Pulmonary artery endothelial cell (primary cell): ENCODE results near the gene KCTD18. TPM values are rescaled to one million over a fixed set of nuclear protein-coding genes. Genes with fewer than 3 reads are reported as not detected.
A peak's percentile ranks its signal among the peaks of the same experiment; 100 is the strongest.

Experiments used
- DNase-seq: peaks from one replicate; pipeline ENCODE4 v3.0.0-alpha.2; 2011; ENCODE audit warnings: low read depth, low spot score
- total RNA-seq: library from RNA; depleted of rRNA; stranded (reverse); fragments of >200 nt; gene quantifications from 2 replicates; pipeline ENCODE4 v1.2.3, GENCODE V29; 2014

Gene KCTD18
- 6.8 and 11.5 TPM in 2 replicates for total RNA-seq

- peak; percentile 57 for DNase-seq
Measured at GRCh38 chr2:200509612-200510433, at the start of gene KCTD18. Gene KCTD18, minus strand, starts transcription at chr2:200510068. Its CDS starts 3,052 bp downstream, at chr2:200507016.

- DNase-seq = no peak
Measured at GRCh38 chr2:200540793-200541192, 30.9 kb upstream of the KCTD18 start.

DNA sequence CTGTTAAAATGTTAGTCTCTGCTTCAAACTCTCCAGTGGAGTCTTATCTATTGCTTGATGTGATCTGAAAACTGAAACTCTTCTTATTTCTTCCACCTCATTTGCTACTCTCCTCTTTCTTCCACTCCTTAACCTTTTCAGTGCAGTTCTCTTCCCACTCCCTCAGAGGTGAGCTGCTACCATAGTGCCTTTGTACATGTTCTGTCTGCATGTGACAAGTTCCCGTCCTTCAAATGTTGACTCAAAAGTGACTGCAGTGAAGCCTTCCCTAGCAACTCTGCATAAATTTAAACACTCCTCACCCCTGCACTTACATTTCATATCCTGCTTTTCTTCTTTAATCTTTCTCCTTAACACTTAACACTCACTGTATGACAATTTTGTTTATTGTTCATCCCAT is 28.3 kb upstream of the KCTD18 start:
- DNase-seq = no peak

DNA sequence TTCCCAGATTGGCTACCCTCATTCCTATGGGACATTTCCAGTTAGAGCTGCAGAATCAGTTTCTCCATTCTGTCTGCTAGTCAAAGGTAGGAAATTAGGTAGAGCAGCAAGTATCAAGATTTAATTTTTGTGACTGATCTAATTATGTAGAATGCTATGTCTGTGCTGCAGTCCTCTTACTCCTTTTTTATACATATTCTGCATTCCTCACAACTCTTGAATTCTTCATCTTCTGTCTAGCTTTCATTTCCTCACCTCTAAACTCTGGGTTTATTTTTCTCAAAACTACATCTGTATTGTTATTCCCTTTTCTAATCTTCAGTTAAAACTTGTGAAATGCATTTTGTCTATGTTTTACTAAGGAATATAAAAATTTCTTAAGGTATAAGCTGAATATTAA is 24.7 kb upstream of the KCTD18 start:
- no peak for DNase-seq

DNA sequence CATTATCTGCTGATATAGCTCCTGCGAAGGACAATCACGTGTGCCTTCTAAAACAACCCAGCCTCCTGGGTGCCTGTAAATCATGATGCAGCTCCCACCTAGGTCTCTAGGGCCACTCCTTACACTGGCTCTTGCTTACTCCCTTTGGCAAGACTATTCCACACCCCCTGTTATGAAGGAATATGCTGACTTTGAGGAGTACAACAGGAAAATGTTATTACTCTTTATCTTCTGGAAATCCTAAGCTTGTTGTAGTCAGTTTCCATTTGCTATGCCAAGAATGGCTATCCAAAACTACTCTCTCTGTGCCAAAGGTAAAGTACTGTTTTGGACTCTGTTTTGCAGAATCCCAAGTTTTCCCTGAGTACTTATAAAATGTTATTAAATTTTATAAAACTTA is 23.9 kb upstream of the KCTD18 start:
- no peak for DNase-seq

DNA sequence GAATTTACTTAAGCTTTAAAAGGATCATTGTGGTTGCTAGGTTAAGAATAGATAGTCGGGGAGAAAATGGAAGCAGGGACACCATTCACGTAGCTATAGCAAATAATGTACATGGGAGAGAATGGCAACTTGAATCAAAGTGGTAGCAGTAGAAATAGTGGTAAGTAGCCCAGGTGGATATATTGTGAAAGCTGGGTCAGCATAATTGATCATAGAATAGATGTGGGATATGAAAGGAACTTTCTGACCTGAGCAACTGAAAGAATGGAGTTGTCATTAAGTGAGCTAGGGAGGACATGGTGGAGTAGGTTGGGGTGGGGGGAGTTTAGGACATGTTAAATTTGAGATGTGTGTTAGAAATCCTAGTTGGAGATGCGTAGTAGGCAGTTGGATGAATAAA is 18.4 kb upstream of the KCTD18 start:
- DNase-seq = no peak

DNA sequence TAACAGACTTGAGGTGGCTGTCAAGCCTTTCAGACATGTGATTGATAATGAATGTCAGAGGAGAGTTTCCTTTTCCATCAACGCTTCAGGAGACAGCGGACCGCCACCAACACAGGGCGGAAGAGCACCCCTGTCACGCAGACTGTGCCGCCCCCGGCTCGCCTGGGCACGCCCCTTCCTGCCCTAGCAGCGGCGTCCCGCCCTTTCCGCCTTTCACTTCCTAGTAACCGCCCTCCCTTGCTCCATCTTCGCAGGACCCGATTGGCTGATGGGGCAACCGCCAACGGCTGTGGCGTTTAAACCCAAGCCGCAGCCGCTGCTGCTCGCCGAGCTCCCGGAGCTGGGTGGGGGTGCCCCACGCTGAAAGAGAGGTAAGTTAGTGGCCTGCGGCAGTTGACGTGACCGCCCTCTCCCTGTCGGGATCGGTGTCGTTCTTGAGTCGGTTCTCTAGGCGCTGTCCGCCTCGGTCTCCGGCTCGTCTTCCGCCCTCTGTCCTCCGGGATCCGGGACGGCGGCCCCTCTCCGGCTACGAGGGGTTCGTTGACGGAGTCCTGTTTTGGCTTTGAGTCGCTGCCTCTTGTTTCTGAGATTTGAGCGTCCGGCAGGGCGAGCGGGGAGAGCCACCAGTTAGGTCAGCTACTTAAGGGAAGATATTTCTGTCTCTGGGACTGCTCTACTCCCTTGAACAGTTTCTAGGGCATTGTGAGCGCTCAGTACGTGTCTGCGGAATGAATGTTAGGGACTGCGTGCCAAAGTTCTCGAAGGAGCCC is 16.2 kb upstream of the KCTD18 start, which contains the start of gene SGO2:
Gene SGO2 (plus strand): TSS at position 326 of the 770 bp plus-strand sequence. CDS start 6,769 bp downstream, outside the sequence.
- DNase-seq = peak; percentile 60

GRCh38 chr2:200525551-200525881 is 15.6 kb upstream of the KCTD18 start:
- no peak for DNase-seq

GRCh38 chr2:200525066-200525465 is 15.2 kb upstream of the KCTD18 start:
- no peak for DNase-seq

- DNase-seq = no peak
Measured at GRCh38 chr2:200523604-200524003, 13.7 kb upstream of the KCTD18 start.

GRCh38 chr2:200523158-200523557 is 13.3 kb upstream of the KCTD18 start:
- DNase-seq = no peak

GRCh38 chr2:200515155-200515554 is 5.3 kb upstream of the KCTD18 start:
- no peak for DNase-seq

DNA sequence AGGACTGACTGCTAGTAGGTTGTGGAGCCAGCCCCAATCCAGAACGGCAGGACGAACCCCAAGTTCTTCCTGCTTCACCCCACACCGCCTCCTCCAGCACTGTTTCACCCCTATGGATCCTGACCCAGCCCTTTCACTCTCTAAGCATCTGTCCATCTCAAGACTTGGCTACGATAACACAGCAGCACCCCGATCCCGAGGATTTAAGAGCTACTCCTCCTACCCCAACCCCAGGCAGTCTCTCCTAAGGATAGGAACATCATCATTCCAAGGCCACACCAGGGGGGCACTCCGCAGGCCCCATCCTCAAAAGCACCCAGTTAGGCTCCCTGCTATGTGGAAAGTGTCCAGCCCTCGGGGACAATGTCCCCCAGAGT is 645 bp downstream of the KCTD18 start:
- no peak for DNase-seq

GRCh38 chr2:200507179-200507578 is 2.7 kb downstream of the KCTD18 start:
- DNase-seq = no peak

DNA sequence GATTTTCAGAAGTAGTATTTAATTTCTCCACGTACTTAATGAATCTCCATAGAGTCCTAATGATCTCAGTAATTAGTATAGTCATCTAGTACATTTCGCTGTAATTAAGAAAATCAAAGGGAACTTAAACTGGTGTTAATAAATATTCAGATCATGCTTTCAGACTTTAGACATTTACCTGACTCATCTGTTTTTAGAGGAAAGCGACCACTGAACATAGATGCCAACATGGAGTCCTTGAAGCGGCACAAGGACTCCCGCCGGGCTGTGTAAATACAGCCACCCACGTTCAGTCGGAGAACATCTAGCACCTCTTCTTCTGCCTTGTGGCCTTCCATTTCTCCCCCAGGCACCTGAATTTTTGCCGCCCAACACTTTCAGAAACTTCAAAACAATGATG is 3.2 kb downstream of the KCTD18 start:
- DNase-seq = no peak

DNA sequence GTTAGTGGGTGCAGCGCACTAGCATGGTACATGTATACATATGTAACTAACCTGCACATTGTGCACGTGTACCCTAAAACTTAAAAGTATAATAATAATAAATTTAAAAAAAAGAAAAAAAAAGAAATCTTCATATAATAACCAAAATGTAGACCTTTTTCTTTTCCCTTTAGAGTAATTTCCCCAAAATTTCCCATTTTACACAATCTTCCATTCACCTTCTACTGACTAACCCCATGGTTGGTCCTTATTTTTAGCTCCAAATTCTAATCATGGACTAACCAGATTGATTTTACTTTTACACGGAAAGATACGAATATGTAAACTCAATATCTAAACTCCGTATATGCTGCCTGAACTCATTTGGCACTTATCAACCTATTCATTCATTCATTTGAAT is 7.7 kb downstream of the KCTD18 start:
- DNase-seq = no peak

DNA sequence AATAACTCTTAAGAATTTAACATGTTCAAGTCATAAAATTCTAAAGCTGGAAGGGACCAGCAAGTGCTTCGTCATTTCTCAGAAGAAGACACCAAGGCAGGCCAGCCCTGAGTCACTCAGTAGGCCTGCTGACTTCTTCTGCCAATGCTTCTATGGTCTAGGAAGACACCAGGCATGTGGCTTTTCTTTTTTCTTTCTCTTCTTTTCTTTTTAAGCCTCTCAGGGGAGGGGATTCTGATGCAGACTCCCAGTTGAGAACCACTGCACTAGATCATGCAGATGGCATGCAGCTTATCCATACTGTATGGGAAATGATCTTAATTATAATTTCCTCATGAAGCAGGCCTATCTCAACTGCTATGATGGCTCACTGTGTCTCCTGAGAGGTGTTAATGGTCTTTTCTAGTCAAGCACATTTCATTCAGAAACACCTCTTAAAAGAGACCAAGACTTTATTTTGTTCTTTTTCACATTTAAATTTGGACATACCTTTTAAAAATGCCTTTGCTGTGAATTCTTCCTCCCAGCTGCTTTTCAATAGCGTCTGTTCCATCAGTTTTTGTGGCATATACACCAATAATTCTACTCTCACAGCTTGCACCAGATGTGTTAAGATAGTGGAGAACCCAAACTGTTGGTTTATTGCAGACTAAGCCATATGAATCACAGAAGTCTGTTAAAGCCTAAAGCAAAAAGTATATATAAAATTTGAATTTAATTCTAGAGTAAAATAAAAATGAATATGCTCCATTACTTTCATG is 11.3 kb downstream of the KCTD18 start:
- DNase-seq = no peak

GRCh38 chr2:200496696-200497095 is 13.2 kb downstream of the KCTD18 start:
- DNase-seq = no peak

DNA sequence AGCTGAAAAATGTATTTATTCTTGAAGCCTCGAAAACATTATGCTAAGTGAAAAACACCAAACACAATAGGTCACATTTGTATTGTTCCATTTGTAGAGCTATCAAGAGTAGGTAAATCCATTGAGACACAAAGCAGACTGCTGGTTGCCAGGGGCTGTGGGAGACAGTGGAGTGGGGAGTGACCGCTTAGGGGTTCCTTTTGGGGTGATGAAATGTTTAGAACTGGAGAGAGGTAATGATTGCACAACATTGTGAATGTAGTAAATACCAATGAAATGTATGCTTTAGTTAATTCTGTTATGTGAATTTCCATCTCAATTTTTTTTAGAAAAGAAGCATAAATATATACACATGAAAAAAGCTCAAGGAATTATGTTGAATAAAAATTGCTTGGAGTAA is 15.8 kb downstream of the KCTD18 start:
- no peak for DNase-seq

DNA sequence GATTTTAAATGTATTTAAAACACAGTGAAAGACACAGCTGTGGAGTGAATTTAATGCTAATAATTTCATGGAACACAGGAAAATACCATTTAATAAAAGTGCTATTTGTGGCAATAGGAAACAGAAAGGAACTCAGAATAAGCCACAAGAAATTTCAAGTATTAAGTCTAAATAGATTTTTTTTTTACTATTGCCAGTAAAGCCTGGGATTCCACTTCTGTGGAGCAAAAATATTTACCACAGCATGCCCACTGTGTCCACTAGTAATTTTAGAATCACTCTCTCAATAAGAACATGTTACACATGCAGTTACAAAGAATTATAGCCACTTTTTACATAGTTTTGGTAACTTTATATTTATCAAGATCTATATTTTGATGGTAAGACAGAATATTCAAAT is 17.2 kb downstream of the KCTD18 start:
- no peak for DNase-seq

DNA sequence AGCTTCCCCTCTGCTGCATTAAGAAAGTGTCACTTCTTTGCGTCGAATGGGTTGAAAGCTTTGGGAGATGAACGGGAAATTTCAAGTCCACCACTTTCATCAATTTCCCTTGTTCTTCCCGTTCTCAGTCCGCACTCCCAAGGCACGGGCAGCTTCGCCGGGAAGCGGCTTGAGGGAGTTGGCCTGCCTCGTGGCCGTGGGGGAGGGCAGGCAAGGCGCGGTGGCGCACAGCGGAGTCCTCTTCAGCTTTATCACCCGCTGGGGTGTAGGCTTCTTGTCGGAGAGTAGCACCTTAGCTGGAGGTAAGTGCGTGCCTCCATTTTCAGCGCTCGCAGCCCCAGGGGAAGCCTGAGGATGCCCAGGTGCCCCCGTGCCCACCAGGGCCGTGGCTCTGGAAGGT is 19.9 kb downstream of the KCTD18 start:
- DNase-seq = no peak

DNA sequence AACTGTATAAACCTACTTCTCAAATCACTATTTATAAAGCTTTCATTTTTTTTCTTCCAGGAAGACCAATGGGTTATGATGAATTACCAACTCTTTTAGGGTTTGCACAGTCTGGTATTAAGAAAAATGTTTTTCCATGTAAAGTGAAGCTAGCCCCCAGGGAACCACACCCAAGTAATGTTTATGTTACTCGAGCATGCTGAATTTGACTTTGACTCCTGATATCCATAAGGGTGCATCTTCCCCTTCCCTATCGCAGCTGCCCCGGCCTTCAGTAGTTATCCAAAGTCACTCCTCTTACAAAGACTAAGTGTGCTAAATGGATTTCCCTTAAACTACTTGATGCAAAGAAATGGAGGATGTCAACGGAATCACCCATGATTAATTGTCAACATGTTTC is 21.7 kb downstream of the KCTD18 start:
- no peak for DNase-seq
